SKM-1 treated with dmso at 0.1 percent for 144 hours (cell line): ENCODE results near the gene IGFBP4.
A peak's percentile ranks its signal among the peaks of the same experiment; 100 is the strongest.
"Not testable (repeated sequence)": the region's sequence is repeated elsewhere in the genome, so short reads cannot be mapped to it uniquely, and the experiment has no call there.

Experiments
- DNase-seq: peaks from one replicate; lab custom pipeline; 2025; ENCODE audit not compliant: unreplicated experiment; lab: John Stamatoyannopoulos, UW

The IGFBP4 gene

DNA sequence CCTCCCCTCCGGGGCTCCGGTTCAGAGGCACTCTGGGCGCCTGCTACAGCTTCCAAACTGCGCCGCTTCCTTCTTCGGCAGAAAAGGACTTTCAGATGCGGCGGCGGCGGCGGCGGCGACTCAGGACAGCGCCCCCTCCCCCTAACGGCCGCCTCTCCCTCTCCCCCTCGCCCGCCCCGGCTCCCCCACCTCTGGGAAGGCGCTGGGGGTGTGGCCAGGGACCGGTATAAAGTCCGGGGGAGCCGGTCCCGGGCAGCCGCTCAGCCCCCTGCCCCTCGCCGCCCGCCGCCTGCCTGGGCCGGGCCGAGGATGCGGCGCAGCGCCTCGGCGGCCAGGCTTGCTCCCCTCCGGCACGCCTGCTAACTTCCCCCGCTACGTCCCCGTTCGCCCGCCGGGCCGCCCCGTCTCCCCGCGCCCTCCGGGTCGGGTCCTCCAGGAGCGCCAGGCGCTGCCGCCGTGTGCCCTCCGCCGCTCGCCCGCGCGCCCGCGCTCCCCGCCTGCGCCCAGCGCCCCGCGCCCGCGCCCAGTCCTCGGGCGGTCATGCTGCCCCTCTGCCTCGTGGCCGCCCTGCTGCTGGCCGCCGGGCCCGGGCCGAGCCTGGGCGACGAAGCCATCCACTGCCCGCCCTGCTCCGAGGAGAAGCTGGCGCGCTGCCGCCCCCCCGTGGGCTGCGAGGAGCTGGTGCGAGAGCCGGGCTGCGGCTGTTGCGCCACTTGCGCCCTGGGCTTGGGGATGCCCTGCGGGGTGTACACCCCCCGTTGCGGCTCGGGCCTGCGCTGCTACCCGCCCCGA, at the start of gene IGFBP4:
TSS of gene IGFBP4 (plus strand) at position 255 of the 792 bp plus-strand sequence. CDS start at position 541, 286 bp downstream.
- peak; percentile 71 for DNase-seq

DNA sequence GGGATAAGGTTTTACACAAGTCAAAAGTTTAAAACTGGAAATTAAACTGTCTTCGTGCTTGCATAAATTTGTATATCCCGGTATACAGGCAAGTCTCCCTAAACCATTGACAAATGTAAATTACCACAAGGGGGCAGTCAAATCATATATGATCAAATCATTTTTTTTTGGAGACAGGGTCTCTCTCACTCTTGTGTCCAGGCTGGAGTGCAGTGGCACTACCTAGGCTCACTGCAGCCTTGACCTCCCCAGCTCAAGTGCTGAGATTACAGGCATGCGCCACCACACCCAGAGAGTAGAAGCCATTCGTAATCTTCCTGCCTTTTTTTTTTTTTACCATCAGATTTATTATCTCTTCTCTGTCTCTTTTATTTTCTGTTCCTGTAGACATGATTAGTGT, 44.1 kb upstream of the IGFBP4 start:
- DNase-seq: peak; percentile 43

DNA sequence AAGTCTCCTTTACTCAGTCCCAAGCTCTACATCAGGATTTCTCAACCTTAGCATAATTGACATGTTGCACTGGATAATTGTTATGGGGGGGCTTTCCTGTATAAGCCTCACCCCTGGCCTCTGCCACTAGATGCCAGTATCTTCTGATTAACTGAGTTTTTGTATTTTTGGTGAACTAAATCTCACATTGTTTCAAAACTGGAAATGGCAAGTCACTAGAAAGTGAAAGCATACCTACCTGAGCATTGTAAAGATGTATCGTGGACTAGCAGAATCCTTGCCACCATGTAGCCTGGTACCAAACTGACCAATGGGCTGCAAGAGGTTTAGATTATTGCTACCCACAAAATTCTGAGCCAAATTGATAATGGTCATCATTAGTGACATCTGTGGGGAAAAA, 40.6 kb upstream of the IGFBP4 start:
- DNase-seq: no peak

DNA sequence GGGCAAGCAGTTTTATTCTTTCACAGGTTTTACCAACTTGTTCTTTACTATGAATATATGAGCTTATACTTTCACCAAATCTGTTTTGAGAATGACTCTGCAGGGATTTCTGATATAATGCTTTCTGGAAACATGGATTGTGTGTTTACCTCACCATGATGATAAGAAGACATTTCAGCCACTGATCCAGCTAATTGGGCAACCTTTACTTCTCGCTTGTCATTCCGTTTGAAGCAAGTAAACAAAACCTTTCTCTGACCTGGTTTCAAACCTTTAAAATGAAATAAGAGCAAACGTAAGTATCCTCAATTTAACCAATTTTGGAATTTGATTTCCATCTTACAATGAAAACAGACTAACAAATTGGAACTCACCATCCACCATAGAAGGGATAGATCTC, 39.2 kb upstream of the IGFBP4 start:
- no peak for DNase-seq

DNA sequence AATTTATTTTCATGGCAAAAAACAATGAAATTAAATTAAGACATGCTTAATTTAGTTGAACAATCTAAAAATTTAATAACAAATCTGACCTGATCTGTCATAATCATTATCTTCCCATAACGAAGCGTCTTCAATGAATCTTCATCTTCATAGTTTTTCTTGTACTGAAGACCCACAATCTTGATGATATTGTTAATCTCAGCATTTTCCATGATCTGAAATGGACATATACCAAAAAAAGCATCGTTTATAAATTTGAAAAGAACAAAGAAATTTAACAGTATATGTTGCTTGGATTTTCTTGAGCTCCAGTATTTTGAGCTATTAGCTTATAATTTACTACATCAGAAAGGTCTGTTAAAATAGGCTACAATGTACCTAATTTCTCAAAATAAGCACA, 35.8 kb upstream of the IGFBP4 start:
- no peak for DNase-seq

DNA sequence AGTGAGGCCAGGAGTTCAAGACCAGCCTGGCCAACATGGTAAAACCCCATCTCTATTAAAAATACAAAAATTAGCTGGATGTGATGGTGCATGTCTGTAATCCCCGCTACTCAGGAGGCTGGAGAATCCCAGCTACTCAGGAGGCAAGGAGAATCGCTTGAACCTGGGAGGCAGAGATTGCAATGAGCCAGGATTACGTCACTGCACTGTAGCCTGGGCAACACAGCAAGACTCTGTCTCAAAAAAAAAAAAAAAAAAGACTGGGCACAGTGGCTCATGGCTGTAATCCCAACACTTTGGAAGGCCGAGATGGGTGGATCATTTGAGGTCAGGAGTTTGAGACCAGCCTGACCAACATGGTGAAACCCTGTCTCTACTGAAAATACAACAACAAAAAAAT, 33.7 kb upstream of the IGFBP4 start:
- not testable (repeated sequence) for DNase-seq

DNA sequence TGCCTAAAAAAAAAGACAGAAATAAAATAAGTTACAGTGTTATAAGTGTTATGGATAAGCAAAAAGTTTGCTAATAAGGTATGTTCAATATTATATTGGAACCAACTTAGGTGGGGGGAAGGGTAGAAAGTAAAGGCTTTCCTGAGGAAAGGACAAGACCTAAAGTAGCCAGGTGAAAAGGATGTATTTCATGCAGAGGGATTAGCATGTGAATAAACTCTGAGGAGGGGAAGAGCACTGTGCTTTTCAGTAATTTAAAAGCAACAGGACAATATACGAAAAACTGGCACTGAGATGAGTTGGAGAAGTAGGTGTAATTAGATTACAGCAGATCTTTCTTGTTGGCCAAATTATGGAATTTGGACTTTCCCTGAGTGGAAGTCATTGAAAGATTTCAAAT, 33.2 kb upstream of the IGFBP4 start:
- DNase-seq: no peak

DNA sequence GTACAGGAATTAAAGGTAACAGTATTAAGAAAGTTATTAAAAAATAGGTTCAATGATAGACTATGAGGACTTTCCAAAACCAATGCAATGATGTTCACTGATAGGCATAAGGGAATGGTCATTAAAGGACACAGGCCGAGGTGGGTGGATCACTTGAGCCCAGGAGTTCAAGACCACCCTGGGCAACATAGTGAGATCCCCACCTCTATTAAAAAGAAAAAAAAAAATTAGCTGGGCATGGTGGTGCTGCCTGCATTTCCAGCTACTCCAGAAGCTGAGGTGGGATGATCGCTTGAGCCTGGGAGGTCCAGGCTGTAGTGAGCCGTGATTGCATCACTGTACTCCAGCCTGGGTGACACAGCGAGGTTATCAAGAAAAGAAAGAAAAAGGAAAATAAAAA, 31.4 kb upstream of the IGFBP4 start:
- no peak for DNase-seq

DNA sequence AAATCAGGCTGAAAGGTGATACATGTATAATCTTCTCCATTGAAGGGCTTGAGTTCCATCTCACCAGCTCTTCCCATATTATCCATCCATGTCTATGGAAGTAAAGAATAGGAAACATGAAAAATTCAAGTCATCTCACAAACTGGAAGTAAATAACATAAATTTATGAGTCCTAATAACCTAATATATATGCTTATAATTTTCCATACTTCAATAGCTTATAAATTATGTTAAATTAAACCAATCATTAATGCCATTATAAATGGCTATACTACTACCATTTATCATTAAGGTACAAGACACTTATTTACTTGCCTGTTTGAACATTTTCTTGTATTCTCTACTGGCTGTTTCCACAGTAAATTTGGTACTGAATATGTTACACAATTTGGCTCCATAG, 30.4 kb upstream of the IGFBP4 start:
- no peak for DNase-seq

DNA sequence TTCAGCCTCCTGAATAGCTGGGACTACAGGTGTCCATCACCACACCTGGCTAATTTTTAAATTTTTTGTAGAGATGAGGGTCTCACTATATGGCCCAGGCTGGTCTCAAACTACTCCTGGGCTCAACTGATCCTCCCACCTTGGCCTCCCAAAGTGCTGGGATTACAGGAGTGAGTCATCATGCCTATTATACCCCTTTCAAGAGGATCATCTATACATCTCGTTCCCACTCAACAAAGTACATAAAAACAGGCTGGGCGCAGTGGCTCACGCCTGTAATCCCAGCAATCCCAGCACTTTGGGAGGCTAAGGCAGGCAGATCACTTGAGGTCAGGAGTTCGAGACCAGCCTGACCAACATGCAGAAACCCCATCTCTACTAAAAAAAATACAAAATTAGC, 28.9 kb upstream of the IGFBP4 start:
- DNase-seq: not testable (repeated sequence)

DNA sequence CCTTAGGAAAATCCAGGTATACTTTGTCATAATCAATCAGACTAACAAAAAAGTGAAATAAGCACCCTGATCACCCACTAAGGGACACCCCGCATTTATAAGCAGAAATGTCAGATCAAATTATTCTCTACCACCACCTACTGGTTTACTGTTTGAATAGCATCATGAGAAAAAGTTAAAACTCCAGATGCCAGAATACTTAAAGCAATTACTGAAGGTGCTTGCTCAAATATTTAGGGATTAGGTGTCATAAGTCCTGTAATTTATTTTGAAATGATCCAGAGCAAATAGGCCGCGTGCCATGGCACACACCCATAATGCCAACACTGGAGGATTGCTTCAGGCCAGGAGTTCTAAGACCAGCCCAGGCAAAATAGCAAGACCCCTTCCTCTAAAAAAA, 27.9 kb upstream of the IGFBP4 start:
- peak; percentile 35 for DNase-seq

DNA sequence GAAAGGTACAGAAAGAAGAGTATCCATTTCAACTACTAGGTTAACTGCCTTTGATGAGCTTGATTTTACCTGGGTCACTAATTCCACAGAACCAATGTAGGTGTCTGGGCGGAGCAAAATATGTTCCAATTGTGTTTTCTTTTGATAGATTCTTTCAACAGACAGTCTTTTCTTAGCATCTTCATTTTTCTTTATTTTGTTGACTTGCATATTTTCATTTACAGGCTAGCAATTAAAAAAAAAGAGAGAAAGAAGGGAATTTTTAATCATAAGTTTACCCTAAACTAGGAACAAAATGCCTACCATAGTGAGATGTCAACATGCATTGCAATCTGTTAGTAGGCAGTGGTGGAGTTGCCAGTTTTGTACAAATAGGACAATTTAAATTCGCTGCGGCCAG, 26.6 kb upstream of the IGFBP4 start:
- no peak for DNase-seq

DNA sequence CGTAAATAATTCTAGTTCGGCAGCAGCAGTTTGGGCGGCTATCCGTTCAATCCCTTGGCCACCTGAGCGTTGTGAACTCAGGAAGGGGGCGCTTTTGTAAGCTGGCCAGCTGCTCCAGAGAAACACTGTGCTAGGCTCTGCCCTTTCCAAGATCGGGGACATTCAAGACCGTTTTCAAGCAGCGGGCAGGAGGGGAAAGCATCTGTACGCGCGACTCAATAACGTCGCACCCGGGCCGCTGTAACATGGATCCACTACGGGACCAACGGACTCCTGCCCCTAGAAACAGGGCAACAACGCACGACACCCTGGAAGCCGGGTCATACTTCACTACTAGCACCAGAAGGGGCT, 26.0 kb upstream of the IGFBP4 start:
- DNase-seq: peak; percentile 25

DNA sequence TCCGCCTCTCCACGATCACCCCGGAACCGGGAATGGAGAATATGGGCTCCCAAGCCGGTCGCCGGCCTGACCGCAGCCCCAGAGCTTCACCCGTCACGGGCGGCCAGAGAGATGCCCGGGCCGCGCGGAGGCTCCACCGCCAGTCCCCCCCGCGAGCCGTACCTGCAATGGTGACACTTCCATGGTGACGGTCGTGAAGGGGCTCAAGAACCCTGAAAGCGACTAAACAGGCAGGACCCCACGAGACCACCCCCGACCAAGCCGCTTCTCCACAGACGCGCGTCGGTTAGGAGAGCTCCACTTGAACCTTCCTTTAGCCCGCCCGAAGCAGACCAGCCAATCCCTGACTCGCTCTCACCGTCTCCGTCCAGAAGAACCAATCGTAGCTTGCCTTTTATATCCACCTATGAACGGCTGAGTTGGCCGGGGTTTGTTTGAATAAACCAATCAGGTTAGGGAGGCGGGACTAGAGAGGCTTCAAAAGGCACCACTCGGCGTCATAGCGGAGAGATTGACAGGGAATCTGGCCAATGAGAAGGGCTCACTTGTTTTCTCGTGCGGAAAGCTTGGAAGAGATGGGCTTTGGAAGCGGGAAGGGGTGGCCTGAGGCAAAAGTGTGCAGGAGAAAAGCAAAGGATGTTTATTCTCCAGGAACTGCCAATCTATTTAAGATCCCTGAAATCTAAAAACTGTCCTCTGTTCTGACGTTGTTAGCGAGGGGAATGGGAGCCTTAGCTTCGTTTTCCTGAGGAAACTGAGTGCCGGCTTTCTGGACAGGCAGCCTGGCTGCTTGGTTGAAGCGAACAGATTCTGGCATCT, 25.4 kb upstream of the IGFBP4 start, which contains the start of gene TOP2A:
TSS of gene TOP2A (minus strand) at position 288 of the 819 bp plus-strand sequence. CDS start at position 183, 105 bp downstream.
- DNase-seq: peak; percentile 99

DNA sequence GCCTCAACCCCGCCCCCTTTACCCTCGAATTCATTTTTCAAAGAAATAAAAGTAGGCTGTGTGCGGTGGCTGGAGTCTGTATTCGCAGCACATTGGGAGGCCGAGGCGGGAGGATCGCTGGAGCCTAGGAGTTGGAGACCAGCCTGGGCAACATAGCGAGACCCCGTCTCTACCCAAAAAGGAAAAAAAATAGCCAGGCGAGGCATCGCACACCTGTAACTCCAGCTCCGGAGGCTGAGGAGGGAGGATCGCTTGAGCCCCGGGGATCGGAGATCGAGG, 24.9 kb upstream of the IGFBP4 start:
- DNase-seq: no peak

DNA sequence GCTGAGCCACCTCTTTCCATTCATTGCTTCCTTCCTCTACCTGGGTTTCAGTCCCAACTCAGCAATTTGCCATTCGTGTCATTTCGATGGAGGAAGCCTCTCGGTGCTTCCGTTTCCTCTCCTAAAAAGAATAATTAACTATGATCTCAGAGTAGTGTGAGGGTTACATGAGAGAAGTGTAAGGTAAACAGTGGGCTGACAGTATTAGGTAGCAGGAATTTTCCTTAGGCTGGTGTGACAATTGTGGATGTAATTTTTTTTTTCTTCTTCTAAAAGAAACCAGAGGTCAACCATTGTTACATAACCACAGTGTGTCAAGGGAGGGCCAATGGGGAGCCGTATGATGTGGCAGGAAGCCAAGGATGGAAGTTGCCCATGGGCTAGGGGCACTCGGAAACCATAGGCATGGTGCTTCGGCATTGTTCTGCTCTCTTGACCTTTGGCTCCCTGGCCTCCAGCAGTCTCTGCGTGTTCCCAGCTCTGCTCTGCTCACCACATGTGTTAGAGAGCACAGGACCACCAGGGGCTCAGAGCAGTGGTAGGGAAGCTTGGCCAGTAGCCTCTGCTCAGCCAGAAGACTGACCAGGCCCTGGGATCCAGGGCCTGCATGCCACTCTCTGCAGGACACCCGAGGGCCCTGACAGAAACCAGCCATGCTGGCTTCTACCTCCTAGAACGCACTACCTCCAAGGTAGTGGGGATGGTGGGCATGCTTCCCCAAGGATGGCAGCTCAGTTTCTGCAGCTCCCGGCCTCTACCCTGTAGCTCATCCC, 23.5 kb upstream of the IGFBP4 start:
- peak; percentile 80 for DNase-seq

DNA sequence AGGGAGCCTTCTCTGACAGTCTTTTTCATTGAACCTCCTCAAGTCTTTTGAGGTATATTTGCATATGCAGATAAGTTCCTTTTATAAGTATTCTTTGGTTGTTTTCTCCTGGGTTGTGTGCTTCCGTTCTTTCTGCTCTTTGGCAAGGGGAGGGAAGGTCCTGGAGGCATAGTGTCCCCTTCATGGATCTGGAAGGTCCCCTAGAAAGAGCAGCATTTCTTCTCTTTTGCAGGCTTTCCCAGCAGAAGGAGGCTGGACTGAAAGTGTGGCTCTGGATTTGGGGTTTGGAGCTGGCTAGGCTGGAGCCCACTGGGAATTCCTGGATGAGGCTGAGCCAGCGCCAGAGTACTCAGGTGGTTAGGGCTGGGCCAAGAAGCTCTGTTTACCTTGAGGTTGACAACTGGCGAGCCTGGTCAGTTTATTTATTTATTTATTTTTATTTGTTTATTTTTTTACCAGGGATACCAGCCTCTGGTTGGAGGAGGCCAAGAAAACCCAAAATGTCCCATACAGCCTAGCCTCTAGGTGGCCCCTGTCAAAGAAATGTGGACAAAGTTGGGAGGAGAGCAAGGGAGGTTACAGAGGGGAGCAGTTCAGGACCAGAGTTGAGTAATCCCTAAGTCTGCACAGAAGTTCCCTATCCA, 20.1 kb upstream of the IGFBP4 start:
- DNase-seq: peak; percentile 33

DNA sequence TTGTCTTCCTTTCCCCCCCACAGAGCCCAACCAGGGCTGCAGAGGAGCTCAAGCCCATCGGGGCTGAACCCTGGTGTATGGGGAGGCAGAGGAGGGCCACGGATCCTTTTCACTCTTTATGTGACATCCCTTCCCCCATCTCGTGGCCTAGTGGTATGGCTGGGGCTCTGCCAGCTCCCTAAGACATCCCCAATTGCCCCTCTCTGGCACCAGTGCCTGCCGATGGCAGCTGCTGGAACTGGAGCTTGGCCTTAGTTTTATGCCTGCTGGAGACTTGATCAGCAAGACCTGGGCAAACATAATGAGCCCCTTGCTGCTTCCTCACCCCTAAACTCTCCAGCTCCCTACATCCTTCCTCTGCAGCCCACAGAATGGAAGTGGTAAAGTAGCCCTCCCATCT, 17.5 kb upstream of the IGFBP4 start:
- no peak for DNase-seq

DNA sequence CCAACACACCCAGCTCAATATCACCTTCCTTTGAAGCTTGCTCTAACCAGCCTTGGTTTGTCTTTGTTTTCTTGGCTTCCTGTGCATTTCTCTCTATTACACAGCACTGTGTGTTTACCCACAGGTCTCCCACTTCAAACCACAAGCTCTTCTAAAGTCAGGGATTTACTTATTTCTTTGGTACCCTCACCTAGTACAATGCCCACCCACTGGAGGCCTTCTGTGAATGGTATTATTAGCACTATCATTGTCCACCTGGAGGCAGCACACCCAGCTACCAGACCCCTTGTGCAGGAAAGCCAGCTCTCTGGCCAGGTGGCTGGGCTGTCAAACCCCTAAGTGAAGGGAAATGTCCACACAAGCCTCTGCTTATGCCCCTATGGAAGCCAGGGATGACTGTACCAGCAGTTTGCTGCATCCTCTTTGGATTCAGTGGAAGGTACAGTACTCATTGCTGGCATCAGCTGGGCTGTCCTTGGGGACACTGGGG, 16.2 kb upstream of the IGFBP4 start:
- no peak for DNase-seq

DNA sequence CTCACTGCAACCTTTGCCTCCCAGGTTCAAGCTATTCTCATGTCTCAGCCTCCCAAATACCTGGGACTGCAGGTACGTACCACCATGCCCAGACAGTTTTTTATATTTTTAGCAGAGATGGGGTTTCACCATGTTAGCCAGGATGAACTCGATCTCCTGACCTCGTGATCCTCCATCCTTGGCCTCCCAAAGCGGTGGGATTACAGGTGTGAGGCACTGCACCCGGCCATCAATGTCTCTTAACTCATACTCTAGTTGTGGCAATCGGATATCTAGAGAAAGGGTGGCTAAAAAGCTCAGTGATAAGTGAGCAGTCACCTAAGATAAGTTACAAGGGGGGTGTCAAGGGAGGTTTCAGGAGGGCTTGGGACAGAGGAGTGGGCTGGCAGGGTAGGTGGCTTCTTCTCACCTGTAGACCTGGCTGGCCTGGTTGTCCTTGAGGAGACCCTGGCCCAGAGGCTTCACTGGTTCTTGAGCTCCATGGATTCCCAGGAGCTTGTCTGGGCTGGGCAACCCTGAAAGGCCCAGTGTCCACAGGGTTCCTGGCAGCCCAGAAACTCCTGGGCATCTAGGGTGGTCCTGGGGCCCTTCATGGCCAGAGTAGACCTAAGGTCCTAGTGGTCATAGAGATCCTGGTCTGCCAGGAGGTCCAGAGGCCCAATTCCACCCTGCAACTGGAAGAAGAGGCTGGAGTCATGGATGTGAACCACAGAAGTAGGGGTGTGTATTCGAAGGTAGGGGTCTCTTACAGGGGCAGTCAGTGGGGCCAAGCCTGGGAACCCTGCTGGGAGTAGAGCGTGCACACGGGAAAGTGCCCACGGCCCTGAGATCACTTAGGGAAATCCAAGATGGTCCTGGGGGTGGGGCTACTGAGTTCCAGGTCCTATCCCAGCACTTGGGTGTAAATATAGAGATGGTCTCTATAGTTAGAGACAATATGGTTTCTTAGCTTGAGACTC, 12.7 kb upstream of the IGFBP4 start:
- no peak for DNase-seq
